Astrocyte (in vitro differentiated cells and primary cell): ENCODE results near the gene CRIM1. TPM values are rescaled to one million over a fixed set of nuclear protein-coding genes. Genes with fewer than 3 reads are reported as not detected.

Experiments
- DNase-seq: peaks from one replicate; pipeline ENCODE4 v3.0.0-alpha.2; 2010; ENCODE audit warnings: low read depth
- FAIRE-seq: peaks from 2 replicates; lab custom pipeline; 2011; peaks lifted over from hg19 to GRCh38; lab: Jason Lieb, UNC
- H2AFZ ChIP-seq: 2 replicates; pipeline ENCODE4 v1.6.0; 2012; ENCODE audit warnings: low read depth, low read length, inconsistent platforms
- H3K27ac ChIP-seq: 2 replicates; pipeline ENCODE4 v1.5.1; 2011; ENCODE audit warnings: low read depth, low read length, inconsistent platforms
- H3K27me3 ChIP-seq: 2 replicates; pipeline ENCODE4 v1.6.0; 2011; ENCODE audit warnings: low read length, inconsistent platforms; ENCODE audit not compliant: insufficient read depth
- H3K36me3 ChIP-seq: 2 replicates; pipeline ENCODE4 v1.5.1; 2011; ENCODE audit warnings: low read length, inconsistent platforms; ENCODE audit not compliant: insufficient read depth
- H3K4me1 ChIP-seq: 2 replicates; pipeline ENCODE4 v1.5.1; 2011; ENCODE audit warnings: low read length, inconsistent platforms; ENCODE audit not compliant: insufficient read depth
- H3K4me2 ChIP-seq: 2 replicates; pipeline ENCODE4 v1.6.0; 2012; ENCODE audit warnings: low read length, inconsistent platforms
- H3K4me3 ChIP-seq: 2 replicates; pipeline ENCODE4 v1.5.1; 2011; ENCODE audit warnings: low read depth, mild to moderate bottlenecking, low read length, inconsistent platforms; ENCODE audit not compliant: insufficient read depth
- H3K79me2 ChIP-seq: 2 replicates; pipeline ENCODE4 v1.6.0; 2012; ENCODE audit warnings: mild to moderate bottlenecking, low read length, inconsistent platforms; ENCODE audit not compliant: insufficient read depth
- H3K9ac ChIP-seq: 2 replicates; pipeline ENCODE4 v1.6.0; 2012; ENCODE audit warnings: mild to moderate bottlenecking, low read length, inconsistent platforms
- H3K9me3 ChIP-seq: 2 replicates; pipeline ENCODE4 v1.5.1; 2012; ENCODE audit warnings: low read depth, mild to moderate bottlenecking, low read length, inconsistent platforms; ENCODE audit not compliant: insufficient read depth
- H4K20me1 ChIP-seq: 2 replicates; pipeline ENCODE4 v1.6.0; 2012; ENCODE audit warnings: low read length, inconsistent platforms; ENCODE audit not compliant: insufficient read depth
- H3K27ac Mint-ChIP-seq: one replicate; pipeline ENCODE4 v1.8.0; 2021; ENCODE audit warnings: mild to moderate bottlenecking, mixed read lengths; ENCODE audit not compliant: unreplicated experiment
- H3K27me3 Mint-ChIP-seq: one replicate; pipeline ENCODE4 v1.8.0; 2021; ENCODE audit warnings: low read depth, mixed read lengths; ENCODE audit not compliant: unreplicated experiment
- H3K36me3 Mint-ChIP-seq: one replicate; pipeline ENCODE4 v1.8.0; 2021; ENCODE audit warnings: low read depth, mixed read lengths; ENCODE audit not compliant: unreplicated experiment
- H3K4me1 Mint-ChIP-seq: one replicate; pipeline ENCODE4 v1.8.0; 2021; ENCODE audit warnings: low read depth, mixed read lengths; ENCODE audit not compliant: unreplicated experiment
- H3K4me3 Mint-ChIP-seq: one replicate; pipeline ENCODE4 v1.8.0; 2021; ENCODE audit warnings: mild to moderate bottlenecking, moderate library complexity, mixed read lengths; ENCODE audit not compliant: unreplicated experiment
- H3K9me3 Mint-ChIP-seq: one replicate; pipeline ENCODE4 v1.8.0; 2021; ENCODE audit warnings: mild to moderate bottlenecking, mixed read lengths; ENCODE audit not compliant: unreplicated experiment
- EZH2 ChIP-seq: IDR thresholded peaks from 2 replicates; pipeline ENCODE4 v1.6.1; 2012; ENCODE audit warnings: mild to moderate bottlenecking, low read length, inconsistent platforms; ENCODE audit not compliant: insufficient read depth
- total RNA-seq: library from RNA; stranded (reverse); gene quantifications from 2 replicates; pipeline ENCODE4 v1.2.1, GENCODE V29; 2021
- TF ChIP-seq, protein P1 (sequence below): IDR thresholded peaks from 2 replicates; pipeline ENCODE4 v1.5.1; 2011; ENCODE audit warnings: low read depth, mild to moderate bottlenecking, inconsistent platforms, low read length, moderate library complexity; ENCODE audit not compliant: insufficient read depth

The CRIM1 gene
- total RNA-seq, 1 donor from 2014 or later, result 180 TPM

DNA sequence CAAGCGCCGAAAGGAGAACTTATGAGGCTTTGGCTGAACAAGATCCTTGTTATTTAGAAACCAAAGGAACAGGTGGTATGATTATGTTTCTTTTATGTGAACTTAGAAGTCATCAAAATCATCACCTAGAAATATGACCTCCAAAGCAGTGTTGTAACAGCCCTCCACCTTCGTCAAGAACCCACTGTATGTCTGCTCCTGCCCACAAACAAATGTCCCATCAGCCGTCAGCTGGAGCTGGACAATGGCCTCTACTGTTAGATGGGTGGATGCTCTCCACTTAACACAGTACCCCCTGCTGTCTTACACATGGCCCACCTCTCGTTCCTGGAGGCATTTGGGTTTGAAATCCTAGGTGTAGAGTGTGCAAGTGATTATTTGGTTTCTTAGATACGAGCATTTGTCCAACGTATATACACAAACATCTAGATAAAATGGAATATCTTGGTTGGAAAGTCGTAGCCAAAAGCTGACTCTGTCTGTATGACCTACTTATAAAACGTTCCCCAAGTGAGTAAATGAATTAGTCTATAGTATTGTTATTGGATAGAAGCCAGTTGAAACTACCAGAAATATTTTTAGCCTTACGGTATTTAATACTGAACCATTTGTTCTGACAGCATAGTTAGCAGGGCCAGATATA, 113.0 kb downstream of the CRIM1 start:
- no peak overlapping the region for H2AFZ ChIP-seq
- H3K4me1 ChIP-seq, result peaks cover 20% of the 10 kb centered on the region
- H3K27ac Mint-ChIP-seq, result peak overlapping the region; percentile 36
- H3K79me2 ChIP-seq, result peaks cover 63% of the 10 kb centered on the region
- no peaks in the 10 kb centered on the region for H3K27me3 ChIP-seq
- peaks cover 11% of the 10 kb centered on the region for H3K4me1 Mint-ChIP-seq
- H3K9ac ChIP-seq, result peak overlapping the region; percentile 68
- peak; percentile 67 for FAIRE-seq
- H3K9me3 ChIP-seq, result no peaks in the 10 kb centered on the region
- peaks cover 50% of the 10 kb centered on the region for H3K36me3 Mint-ChIP-seq
- H3K36me3 ChIP-seq, result peaks cover 55% of the 10 kb centered on the region
- peaks cover 15% of the 10 kb centered on the region for H3K9me3 Mint-ChIP-seq
- DNase-seq, result peak; percentile 92
- H3K4me3 ChIP-seq, result no peak overlapping the region
- H3K27ac ChIP-seq, result peak overlapping the region; percentile 88
- peak overlapping the region; percentile 54 for H3K4me2 ChIP-seq
- H3K27me3 Mint-ChIP-seq, result no peaks in the 10 kb centered on the region
- no peak for TF ChIP-seq EZH2
- TF ChIP-seq, protein P1, sequence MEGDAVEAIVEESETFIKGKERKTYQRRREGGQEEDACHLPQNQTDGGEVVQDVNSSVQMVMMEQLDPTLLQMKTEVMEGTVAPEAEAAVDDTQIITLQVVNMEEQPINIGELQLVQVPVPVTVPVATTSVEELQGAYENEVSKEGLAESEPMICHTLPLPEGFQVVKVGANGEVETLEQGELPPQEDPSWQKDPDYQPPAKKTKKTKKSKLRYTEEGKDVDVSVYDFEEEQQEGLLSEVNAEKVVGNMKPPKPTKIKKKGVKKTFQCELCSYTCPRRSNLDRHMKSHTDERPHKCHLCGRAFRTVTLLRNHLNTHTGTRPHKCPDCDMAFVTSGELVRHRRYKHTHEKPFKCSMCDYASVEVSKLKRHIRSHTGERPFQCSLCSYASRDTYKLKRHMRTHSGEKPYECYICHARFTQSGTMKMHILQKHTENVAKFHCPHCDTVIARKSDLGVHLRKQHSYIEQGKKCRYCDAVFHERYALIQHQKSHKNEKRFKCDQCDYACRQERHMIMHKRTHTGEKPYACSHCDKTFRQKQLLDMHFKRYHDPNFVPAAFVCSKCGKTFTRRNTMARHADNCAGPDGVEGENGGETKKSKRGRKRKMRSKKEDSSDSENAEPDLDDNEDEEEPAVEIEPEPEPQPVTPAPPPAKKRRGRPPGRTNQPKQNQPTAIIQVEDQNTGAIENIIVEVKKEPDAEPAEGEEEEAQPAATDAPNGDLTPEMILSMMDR, result no peak
- no peak overlapping the region for H3K4me3 Mint-ChIP-seq
- no peaks in the 10 kb centered on the region for H4K20me1 ChIP-seq

DNA sequence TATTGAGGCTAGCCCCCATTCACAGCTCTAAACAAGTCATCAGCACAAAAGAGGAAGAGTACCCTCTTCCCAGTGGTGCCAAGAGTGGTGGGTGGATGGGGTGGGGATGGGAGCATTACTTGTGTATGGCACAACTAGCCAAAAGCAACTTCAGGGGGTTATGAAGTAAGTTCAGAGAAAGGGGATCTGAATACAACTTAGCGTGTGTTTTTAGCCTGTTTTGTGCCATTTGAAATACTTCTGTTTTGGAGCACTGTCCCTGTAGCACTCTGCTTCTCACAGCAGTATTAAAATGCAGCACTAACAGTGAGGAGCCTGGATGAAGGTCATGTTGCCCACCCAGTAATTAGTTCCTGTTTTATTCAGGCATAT, 113.5 kb downstream of the CRIM1 start:
- Histone ChIP-seq H3K4me1 (peaks cover 19% of the 10 kb centered on the region), H3K79me2 (peaks cover 64% of the 10 kb centered on the region), H3K9ac (peak overlapping the region; percentile 68), H3K9me3 (peaks cover 3% of the 10 kb centered on the region), H3K36me3 (peaks cover 50% of the 10 kb centered on the region), H3K27me3 (no peaks in the 10 kb centered on the region), H4K20me1 (no peaks in the 10 kb centered on the region), H3K27ac (peak overlapping the region; percentile 88), H3K4me3 (no peak overlapping the region), H3K4me2 (peak overlapping the region; percentile 54), H2AFZ (no peak overlapping the region)
- peaks cover 6% of the 10 kb centered on the region for H3K4me1 Mint-ChIP-seq
- H3K27me3 Mint-ChIP-seq, result no peaks in the 10 kb centered on the region
- H3K4me3 Mint-ChIP-seq, result no peak overlapping the region
- TF ChIP-seq, protein P1, result no peak
- TF ChIP-seq EZH2, result no peak
- peaks cover 50% of the 10 kb centered on the region for H3K36me3 Mint-ChIP-seq
- no peak overlapping the region for H3K27ac Mint-ChIP-seq
- FAIRE-seq (no peak), DNase-seq (no peak)
- H3K9me3 Mint-ChIP-seq, result peaks cover 19% of the 10 kb centered on the region

DNA sequence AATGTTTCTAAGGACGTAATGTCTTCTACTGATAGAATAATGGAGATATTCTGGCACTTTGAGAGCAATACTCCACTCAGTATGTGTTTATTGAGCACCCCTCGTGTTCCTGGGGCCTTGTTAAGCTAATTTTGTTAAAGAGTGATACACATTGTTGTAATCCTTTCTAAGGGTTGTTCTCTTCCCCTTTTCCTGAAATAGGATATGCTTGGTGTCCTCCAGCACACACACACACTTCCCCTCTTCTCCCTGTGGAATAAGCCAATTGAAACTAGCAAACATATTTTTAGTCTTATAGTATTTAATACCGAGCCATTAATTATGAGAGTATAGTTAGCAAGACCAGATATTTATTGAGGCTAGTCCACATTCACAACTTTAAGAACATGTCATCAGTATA, 114.1 kb downstream of the CRIM1 start:
- Mint-ChIP-seq H3K4me1 (no peaks in the 10 kb centered on the region), H3K9me3 (peaks cover 24% of the 10 kb centered on the region), H3K27ac (no peak overlapping the region), H3K27me3 (no peaks in the 10 kb centered on the region), H3K4me3 (no peak overlapping the region), H3K36me3 (peaks cover 54% of the 10 kb centered on the region)
- Histone ChIP-seq H3K4me3 (no peak overlapping the region), H4K20me1 (no peaks in the 10 kb centered on the region), H3K9ac (peak overlapping the region; percentile 68), H3K27ac (peak overlapping the region; percentile 88), H2AFZ (no peak overlapping the region), H3K4me1 (peaks cover 19% of the 10 kb centered on the region), H3K9me3 (peaks cover 3% of the 10 kb centered on the region), H3K79me2 (peaks cover 65% of the 10 kb centered on the region), H3K27me3 (no peaks in the 10 kb centered on the region), H3K4me2 (no peak overlapping the region), H3K36me3 (peaks cover 45% of the 10 kb centered on the region)
- no peak for TF ChIP-seq EZH2
- TF ChIP-seq, protein P1, result no peak
- DNase-seq, result no peak
- no peak for FAIRE-seq
